Effector memory CD8-positive, alpha-beta T cell (primary cell): ENCODE results near the gene CETP.
"Not testable (repeated sequence)": the region's sequence is repeated elsewhere in the genome, so short reads cannot be mapped to it uniquely, and the experiment has no call there.

Source experiments
- ATAC-seq: fragments of 150-1000 bp; cut with Tn5 transposase; replicated peaks from 2 replicates; pipeline ENCODE4 v1.10.0; 2021; ENCODE audit warnings: mild to moderate bottlenecking, moderate library complexity
- DNase-seq, 3 experiments: peaks; one replicate each; pipeline ENCODE4 v3.0.0; 2021
- H3K27ac Mint-ChIP-seq, 2 donors: one replicate each; pipeline ENCODE4 v1.8.0; 2022; ENCODE audit warnings: mild to moderate bottlenecking in 2 of 2, mixed read lengths in 2 of 2, moderate library complexity in 2 of 2
- H3K27me3 Mint-ChIP-seq, 2 donors: one replicate each; pipeline ENCODE4 v1.8.0; 2022; ENCODE audit warnings: mixed read lengths in 2 of 2
- H3K36me3 Mint-ChIP-seq: one replicate; pipeline ENCODE4 v1.8.0; 2022; ENCODE audit warnings: mild to moderate bottlenecking, moderate library complexity, mixed read lengths; ENCODE audit not compliant: insufficient read depth
- H3K4me1 Mint-ChIP-seq, 2 donors: one replicate each; pipeline ENCODE4 v1.8.0; 2022; ENCODE audit warnings: low read depth in 2 of 2, mixed read lengths in 2 of 2
- H3K4me3 Mint-ChIP-seq, 2 donors: one replicate each; pipeline ENCODE4 v1.8.0; 2022; ENCODE audit warnings: mild to moderate bottlenecking in 2 of 2, mixed read lengths in 2 of 2, moderate library complexity in 2 of 2
- H3K9me3 Mint-ChIP-seq, 2 donors: one replicate each; pipeline ENCODE4 v1.8.0; 2022; ENCODE audit warnings: mixed read lengths in 2 of 2

Gene CETP

DNA sequence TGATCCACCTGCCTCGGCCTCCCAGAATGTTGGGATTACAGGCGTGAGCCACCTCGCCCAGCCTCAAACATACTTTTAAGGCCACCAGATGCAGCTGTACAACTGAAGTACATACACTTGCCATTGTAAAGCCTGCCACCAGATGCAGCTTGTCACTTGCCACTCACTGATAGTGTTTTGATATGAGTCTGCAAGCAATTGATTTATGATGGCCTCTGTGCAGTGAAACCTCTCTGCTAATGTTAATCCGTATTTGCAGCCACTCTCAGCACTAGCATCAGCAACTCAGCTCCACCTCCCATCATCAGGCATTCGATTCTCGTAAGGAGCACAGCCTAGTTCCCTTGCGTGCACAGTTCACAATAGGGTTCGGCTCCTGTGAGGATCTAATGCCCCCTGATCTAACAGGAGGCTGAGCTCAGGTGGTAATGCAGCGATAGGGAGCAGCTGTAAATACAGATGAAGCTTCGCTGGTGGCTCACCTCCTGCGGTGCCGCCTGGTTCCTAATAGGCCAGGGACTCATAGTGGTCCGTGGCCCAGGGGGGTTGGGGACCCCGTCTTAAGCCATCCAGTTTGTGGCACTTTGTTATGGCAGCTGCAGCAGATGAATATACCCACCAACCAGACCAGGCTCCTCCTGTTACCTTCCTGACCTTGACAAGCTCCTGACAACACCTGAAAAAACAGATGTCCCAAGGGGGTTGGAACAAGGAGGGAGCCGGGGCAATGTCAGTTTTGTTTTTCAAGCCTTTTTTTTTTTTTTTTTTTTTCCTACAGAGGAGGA, 31.1 kb upstream of the CETP start:
- ATAC-seq (no peak), DNase-seq (no peak)
- Mint-ChIP-seq H3K27me3 (no peaks in the 10 kb centered on the region), H3K4me3 (peak overlapping the region; percentile 99 to 100), H3K4me1 (peaks cover 26% of the 10 kb centered on the region in 2 donors), H3K9me3 (no peaks in the 10 kb centered on the region), H3K27ac (peak overlapping the region; percentile 99 to 100), H3K36me3 (peaks cover 46% of the 10 kb centered on the region)

DNA sequence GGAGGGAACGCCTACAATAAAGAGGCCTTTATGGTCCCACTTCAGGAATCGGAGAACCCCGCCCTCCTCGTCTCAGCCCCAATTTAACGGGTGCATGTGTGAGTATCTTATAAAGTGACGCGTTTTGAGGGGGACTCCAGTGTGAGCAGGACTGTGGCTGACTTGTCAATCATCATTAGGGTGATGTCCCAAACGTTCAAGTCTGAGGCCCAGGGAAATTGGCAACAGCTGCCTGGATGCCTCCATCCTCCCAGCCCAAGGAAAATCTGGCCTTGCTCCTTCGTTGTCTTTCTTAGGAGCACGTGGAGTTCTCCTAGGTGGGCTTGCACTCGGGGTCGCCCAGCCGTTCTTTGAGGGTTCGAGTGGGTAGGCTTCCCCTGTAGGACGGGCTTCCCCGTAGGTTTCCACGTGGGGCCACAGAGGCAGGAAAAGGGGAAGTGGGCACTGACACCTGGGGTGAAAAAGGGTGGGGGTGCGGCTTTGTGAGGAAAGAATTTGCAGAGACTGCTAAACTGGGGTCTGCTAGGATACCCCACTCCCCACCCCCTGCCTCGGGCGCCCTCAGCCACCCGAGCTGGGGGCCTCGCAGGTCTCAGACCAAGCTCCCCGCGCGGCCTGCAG, 30.4 kb upstream of the CETP start:
- Mint-ChIP-seq H3K27ac (peak overlapping the region; percentile 99 to 100), H3K9me3 (no peaks in the 10 kb centered on the region), H3K4me1 (peaks cover 26 to 31% of the 10 kb centered on the region in 2 donors), H3K27me3 (no peaks in the 10 kb centered on the region), H3K36me3 (peaks cover 53% of the 10 kb centered on the region), H3K4me3 (peak overlapping the region; percentile 99 to 100)
- DNase-seq, result no peak
- ATAC-seq, result peak; percentile 7

DNA sequence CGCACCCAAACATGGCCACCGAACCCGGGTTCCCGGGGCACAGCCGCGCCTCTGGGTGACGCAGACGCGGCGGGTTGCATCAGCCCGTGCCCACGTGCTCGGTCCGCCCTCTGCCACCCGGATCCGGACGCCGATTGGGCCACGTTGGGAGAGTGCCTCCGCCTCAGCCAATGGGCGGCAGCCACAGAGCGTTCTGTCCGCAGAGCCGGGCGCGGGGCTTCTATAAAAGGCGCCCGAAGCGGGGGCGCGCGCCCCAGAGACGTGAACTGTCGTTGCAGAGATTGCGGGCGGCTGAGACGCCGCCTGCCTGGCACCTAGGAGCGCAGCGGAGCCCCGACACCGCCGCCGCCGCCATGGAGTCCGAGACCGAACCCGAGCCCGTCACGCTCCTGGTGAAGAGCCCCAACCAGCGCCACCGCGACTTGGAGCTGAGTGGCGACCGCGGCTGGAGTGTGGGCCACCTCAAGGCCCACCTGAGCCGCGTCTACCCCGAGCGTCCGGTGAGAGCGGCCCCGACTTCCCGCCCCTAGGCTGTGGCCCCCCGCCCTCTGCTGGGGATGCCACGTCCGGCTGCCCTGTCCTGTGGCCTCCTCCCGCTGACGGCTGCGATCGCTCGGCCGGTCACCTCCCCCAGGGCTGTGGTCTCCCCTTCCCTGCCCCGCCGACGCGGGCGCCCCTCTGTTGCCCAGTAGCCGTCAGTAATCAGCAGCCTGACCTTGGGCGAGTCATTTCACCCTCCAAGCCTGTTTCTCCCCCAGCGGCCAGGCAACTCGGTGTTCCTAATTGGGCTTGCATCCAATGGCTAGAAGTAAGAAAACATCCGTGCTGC, 29.6 kb upstream of the CETP start, which contains the start of gene HERPUD1:
TSS of gene HERPUD1 (plus strand) at position 251 of the 829 bp plus-strand sequence. CDS start at position 354, 103 bp downstream.
- DNase-seq, result peak; percentile 98 to 99 (median 98)
- Mint-ChIP-seq H3K9me3 (no peaks in the 10 kb centered on the region), H3K36me3 (peaks cover 60% of the 10 kb centered on the region), H3K27ac (peak within 1 kb of the TSS; percentile 99 to 100), H3K27me3 (no peaks in the 10 kb centered on the region), H3K4me3 (peak within 1 kb of the TSS; percentile 99 to 100), H3K4me1 (peaks cover 26 to 37% of the 10 kb centered on the region in 2 donors)
- peak; percentile 91 for ATAC-seq

DNA sequence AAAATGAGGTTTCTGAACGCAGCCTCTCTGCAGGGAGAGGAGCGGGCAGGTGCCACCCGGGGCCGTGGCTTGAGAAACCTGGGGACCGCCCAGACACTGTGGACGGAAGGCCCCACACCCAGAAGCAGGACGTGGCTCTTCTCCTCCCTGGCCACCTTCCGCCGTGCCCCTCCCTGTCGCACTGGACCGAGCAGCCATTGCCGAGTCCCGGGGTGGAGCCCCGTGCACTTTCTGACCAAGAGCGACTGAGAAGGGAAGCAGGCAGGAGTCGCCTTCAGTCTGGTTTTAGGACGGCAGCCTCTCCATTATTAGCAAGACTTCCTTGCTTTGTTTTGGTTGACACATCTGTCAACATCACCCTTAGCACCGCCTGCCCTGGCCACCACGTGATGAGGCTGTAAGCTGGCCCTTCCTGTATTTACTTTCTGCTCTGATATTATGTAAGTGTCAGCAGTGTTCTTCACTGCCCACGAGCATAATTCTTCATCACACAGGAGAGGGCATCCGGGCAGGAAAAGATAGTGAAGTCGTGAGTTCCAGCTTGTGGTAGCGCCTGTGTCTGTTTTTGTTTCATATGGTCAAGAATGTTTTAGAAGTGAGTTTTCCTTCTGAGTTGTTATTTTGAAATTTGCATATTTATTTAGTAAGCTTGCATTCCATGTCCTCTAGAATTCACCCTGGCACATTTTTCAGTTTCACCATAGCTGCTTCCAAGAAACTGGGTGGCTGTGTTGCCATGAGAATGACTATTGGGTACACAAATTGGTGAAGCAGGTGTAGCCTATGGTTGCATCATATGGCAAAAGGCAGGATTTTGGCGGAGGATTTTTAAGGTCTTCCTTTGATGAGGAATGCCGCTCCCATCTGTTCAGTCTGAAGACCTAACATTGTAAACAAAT, 28.8 kb upstream of the CETP start:
- DNase-seq, result peak in 1 of 3 experiments; percentile 23
- H3K27me3 Mint-ChIP-seq, result no peaks in the 10 kb centered on the region
- peaks cover 28 to 45% of the 10 kb centered on the region in 2 donors for H3K4me1 Mint-ChIP-seq
- H3K27ac Mint-ChIP-seq, result peak overlapping the region; percentile 99 to 100
- H3K4me3 Mint-ChIP-seq, result peak overlapping the region; percentile 99 to 100
- peak; percentile 1 for ATAC-seq
- no peaks in the 10 kb centered on the region for H3K9me3 Mint-ChIP-seq
- peaks cover 69% of the 10 kb centered on the region for H3K36me3 Mint-ChIP-seq

DNA sequence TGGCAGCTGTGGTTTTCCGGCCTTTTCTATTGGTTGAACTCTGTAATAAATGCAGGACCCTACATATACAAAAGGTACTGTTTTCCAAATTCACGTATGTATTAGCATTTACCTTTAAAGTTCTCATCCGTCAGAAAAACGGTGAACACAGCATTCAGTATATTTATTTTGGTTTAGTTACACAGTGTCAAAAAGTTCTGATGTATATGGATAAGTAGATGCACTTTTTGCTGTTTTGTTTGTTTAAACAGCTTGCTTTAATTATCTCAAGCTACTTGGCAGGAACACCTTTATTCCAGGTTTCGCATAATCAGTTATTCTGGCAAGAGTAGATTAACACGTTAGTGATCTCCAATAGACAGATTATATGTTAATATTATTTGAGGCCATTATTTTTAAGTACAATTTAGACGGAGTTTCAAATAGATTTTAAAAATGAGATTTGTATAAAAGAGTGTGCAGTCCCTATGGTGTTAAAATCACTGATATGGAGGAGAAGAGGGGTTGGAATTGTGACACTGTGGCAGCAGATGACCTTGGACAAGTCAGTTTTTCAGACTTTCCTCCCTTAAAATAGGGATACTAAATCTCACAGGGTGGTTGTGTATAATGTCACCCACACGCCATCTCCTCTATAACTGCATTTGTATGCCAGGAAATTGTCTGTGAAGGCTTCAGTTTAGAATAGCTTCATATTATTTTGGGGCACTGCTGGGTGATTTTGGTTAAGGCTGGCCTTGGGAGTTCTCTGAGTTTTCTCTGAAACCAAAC, 27.7 kb upstream of the CETP start:
- H3K36me3 Mint-ChIP-seq, result peaks cover 79% of the 10 kb centered on the region

DNA sequence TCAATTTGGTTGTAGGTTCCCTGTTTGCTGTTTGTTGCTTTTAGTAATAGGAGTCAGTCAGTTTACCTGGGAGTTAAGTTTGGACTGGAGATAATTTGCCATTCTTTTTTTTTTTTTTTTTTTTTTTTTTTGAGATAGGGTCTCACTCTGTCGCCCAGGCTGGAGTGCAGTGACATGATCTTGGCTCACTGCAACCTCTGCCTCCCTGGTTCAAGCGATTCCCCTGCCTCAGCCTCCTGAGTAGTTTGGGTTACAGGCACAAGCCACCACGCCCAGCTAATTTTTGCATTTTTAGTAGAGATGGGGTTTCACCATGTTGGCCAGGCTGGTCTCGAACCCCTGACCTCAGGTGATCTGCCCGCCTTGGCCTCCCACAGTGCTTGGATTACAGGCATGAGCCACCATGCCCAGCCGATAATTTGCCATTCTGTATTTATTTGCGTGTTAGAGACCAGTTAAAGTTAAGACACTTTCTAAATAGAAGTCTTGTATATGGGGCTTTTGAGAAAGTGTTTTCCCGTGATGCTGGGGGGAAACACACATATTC, 27.1 kb upstream of the CETP start:
- Mint-ChIP-seq H3K4me3 (peak overlapping the region; percentile 99 to 100), H3K36me3 (peaks cover 86% of the 10 kb centered on the region), H3K4me1 (peaks cover 42 to 62% of the 10 kb centered on the region in 2 donors), H3K27ac (peak overlapping the region; percentile 89 to 99)
- H3K9me3 Mint-ChIP-seq, H3K27me3 Mint-ChIP-seq, ATAC-seq, DNase-seq: not testable (repeated sequence)

More for the DNA sequence above, 27.7 kb upstream of the CETP start:
- peaks cover 38 to 55% of the 10 kb centered on the region in 2 donors for H3K4me1 Mint-ChIP-seq
- H3K27ac Mint-ChIP-seq, result peak overlapping the region; percentile 89 to 99
- no peaks in the 10 kb centered on the region for H3K27me3 Mint-ChIP-seq
- H3K4me3 Mint-ChIP-seq, result peak overlapping the region; percentile 99 to 100
- H3K9me3 Mint-ChIP-seq, result no peaks in the 10 kb centered on the region
- DNase-seq, result no peak
- ATAC-seq, result no peak

DNA sequence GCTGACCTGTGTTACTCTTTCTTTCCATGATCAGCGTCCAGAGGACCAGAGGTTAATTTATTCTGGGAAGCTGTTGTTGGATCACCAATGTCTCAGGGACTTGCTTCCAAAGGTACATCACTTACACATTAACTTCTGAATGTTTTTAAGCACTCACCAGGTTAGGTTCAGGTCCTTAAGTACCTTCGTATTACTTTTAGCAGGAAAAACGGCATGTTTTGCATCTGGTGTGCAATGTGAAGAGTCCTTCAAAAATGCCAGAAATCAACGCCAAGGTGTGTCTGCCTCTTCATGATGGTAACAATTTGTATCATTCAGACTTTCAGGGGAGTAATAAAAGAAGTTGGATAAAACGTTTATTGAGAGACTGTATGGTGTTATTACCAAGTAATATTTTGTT, 26.5 kb upstream of the CETP start:
- Mint-ChIP-seq H3K27me3 (no peaks in the 10 kb centered on the region), H3K4me1 (peaks cover 43 to 67% of the 10 kb centered on the region in 2 donors), H3K4me3 (peak overlapping the region; percentile 99 to 100), H3K27ac (peak overlapping the region; percentile 89 to 99), H3K9me3 (no peaks in the 10 kb centered on the region), H3K36me3 (peaks cover 91% of the 10 kb centered on the region)
- no peak for DNase-seq
- ATAC-seq, result no peak

DNA sequence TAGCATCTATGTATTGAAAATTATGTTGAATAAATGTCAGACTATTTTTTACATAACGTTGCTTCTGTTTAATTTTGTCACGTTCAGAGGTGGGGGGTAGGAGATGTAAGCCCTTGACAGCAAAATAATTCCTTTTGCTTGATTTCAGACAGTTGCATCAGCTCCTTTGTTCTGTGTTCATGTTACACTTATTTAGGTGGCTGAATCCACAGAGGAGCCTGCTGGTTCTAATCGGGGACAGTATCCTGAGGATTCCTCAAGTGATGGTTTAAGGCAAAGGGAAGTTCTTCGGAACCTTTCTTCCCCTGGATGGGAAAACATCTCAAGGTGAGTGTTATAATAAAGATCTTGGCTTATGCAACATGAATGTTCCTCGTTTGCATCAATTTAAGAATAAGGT, 25.3 kb upstream of the CETP start:
- no peaks in the 10 kb centered on the region for H3K27me3 Mint-ChIP-seq
- no peaks in the 10 kb centered on the region for H3K9me3 Mint-ChIP-seq
- H3K27ac Mint-ChIP-seq, result peak overlapping the region in 1 of 2 donors; percentile 89
- peak overlapping the region in 1 of 2 donors; percentile 37 for H3K4me3 Mint-ChIP-seq
- no peak for DNase-seq
- no peak for ATAC-seq
- peaks cover 96% of the 10 kb centered on the region for H3K36me3 Mint-ChIP-seq
- H3K4me1 Mint-ChIP-seq, result peaks cover 41 to 68% of the 10 kb centered on the region in 2 donors

DNA sequence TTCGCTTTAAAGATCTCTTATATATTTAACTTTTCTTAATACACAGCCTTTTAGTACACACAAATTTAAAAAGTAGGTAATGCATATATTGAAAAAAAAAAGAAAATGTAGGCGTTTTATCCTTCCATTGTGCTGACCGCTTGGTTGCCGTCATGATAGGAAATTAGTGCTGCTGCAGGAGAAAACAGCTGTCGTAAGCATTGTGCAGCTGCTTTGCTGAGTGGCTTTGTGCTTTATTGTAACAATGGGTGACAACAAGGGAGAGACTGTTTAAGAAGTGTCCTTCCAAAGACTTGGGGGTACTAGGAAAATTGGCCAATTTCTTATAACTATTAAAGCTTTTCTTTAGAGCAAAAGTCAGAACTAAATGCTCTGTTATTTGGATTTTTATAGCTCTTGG, 24.8 kb upstream of the CETP start:
- DNase-seq, result no peak
- Mint-ChIP-seq H3K9me3 (no peaks in the 10 kb centered on the region), H3K4me3 (no peak overlapping the region), H3K27me3 (no peaks in the 10 kb centered on the region), H3K36me3 (peaks cover 96% of the 10 kb centered on the region), H3K4me1 (peaks cover 43 to 68% of the 10 kb centered on the region in 2 donors), H3K27ac (peak overlapping the region in 1 of 2 donors; percentile 89)
- ATAC-seq, result no peak

DNA sequence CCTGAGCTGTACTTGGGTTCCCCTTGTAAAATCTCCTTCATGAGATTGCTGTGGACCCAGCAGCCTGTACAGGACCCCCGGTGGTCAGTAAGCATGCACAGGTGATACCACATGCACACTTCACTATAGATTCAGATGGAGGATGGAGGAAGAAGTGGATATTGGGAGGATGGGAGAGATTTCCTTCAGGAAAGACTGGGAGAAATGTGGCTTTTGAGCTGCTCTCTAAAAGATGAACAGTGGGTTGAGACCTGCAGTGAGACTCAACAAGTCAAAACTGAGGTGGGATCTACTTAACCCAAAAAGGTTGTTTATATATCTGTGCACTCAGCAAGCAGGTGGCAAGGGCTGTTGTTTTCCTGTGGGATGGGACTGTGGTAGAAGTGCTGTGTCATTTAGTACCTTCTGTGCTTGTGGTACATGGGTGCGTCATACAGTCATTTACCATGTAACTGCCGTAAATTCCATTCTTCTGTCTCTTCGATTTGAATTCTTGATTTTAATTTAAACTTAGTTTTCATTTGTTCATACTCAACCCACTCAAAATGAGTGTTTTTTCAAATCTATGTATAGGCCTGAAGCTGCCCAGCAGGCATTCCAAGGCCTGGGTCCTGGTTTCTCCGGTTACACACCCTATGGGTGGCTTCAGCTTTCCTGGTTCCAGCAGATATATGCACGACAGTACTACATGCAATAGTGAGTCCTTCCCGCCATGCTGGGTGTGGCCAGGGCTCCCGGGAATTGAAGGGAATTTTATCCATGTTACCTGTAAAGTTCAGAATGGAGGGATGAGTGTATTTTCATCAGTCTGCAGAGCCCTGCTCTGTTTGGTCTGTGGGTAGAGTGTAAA, 22.9 kb upstream of the CETP start:
- ATAC-seq, result peak; percentile 89
- Mint-ChIP-seq H3K9me3 (no peaks in the 10 kb centered on the region), H3K27ac (peak overlapping the region; percentile 95), H3K4me1 (peaks cover 42 to 63% of the 10 kb centered on the region in 2 donors), H3K27me3 (no peaks in the 10 kb centered on the region), H3K4me3 (peak overlapping the region; percentile 76 to 79), H3K36me3 (peaks cover 98% of the 10 kb centered on the region)
- DNase-seq, result peak; percentile 28 to 30 (median 29)

DNA sequence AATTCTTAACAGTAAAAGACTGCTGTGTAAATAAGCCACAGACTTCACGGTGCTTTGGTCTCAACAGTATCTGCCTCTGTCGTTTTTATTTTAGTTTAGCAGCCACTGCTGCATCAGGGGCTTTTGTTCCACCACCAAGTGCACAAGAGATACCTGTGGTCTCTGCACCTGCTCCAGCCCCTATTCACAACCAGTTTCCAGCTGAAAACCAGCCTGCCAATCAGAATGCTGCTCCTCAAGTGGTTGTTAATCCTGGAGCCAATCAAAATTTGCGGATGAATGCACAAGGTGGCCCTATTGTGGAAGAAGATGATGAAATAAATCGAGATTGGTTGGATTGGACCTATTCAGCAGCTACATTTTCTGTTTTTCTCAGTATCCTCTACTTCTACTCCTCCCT, 21.9 kb upstream of the CETP start:
- H3K27me3 Mint-ChIP-seq, result no peaks in the 10 kb centered on the region
- H3K4me3 Mint-ChIP-seq, result no peak overlapping the region
- ATAC-seq (no peak), DNase-seq (no peak)
- H3K27ac Mint-ChIP-seq, result peak overlapping the region; percentile 95
- peaks cover 35 to 56% of the 10 kb centered on the region in 2 donors for H3K4me1 Mint-ChIP-seq
- H3K36me3 Mint-ChIP-seq, result peaks cover 100% of the 10 kb centered on the region
- H3K9me3 Mint-ChIP-seq, result no peaks in the 10 kb centered on the region
